Renal pelvis (tissue), 4 donors: ENCODE results near the gene KNSTRN. TPM values are rescaled to one million over a fixed set of nuclear protein-coding genes. Genes with fewer than 3 reads are reported as not detected.

Source experiments
- DNase-seq: peaks from one replicate; pipeline ENCODE4 v3.0.0-alpha.2; 2013
- polyA plus RNA-seq, 3 donors: library from polyadenylated mRNA; unstranded; fragments of 120-200 nt; gene quantifications; one replicate each; pipeline ENCODE4 v1.2.1, GENCODE V29; 2013; ENCODE audit not compliant: insufficient read length in 3 of 3

Gene KNSTRN
- polyA plus RNA-seq, 3 donors: 31.4 to 33.6 (median 32.2) TPM

DNA sequence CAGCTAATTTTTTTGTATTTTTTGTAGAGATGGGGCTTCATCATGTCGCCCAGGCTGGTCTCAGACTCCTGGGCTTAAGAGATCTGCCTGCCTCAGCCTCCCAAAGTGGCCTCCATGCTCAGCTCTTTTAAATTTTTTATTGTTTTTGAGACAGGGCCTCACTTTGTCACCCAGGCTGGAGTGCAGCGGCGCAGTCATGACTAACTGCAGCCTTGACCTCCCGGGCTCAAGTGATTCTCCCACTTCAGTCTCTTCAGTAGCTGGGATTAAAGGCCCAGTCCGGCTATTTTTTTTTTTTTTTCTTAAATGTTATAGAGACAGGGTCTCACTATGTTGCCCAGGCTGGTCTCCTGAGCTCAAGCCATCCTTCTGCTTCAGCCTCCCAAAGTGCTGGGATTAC lies 43.2 kb downstream of the KNSTRN start:
- DNase-seq: no peak

DNA sequence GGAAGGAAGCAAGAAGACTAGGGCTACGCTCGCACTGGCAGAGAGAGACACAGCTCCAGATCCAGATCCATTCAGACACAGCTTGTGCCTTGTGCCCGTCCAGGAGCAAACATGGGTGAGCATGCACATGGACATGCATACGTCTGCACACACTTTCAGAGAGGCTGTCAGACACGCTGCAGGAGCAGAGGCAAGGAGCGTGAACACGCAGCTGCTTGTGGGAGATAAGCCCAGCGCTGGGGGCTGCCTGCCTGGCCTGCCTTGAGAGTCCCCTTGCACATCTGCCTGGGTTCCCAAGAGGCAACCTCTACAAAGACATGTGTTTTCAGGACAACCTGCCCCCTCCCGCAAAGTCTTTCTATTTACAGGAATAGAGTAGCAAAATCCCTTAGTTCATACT lies 44.7 kb downstream of the KNSTRN start:
- no peak for DNase-seq

DNA sequence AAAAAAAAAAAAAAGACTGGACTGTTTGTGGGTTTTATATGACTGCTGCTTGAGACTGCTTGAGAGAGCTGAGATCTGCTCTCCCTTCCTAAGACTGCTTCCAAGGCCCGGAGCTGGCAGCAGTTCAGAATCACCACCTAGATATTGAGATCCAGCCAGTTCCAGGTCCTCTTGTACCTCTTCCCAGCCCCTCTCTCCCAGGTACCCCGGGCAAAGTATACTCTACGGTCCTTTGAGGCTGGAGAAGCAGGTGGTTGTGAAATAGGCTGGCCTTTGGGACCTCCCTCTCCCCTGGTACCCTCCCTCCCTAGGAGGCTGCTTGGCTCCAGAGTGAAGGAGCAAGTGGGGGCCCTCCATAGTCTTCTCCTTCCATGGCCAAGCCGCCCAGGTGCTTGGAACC lies 45.7 kb downstream of the KNSTRN start:
- DNase-seq: no peak

DNA sequence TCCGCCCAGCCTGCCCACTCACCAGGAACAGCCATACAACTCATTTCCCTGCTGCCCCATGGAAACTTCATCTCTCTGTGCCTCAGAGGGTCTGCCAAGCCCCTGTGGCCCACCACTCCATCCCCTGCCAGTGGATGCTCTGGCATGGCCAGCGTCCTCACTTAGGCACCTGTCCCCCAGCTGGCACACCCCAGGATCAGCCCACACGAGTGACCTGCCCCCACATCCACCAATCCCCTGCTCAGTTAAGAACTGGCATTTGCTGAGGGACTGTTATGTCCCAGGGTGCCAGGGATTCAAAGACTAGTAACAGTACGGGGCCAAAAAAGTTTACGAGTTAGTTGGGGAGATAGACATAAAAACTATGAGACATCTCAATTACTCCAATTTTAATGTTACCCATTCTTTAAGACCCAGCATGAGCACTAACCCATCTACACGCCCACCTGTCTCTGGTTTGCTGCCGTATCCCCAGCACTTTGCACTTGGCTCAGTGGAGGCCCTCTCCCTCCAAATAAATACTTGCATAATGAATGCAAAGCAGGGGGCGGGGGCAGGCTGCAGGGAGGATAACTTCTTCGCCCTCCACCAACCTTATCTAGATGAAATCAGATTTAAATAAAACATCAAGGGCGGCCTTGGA lies 46.7 kb downstream of the KNSTRN start:
- DNase-seq: no peak

DNA sequence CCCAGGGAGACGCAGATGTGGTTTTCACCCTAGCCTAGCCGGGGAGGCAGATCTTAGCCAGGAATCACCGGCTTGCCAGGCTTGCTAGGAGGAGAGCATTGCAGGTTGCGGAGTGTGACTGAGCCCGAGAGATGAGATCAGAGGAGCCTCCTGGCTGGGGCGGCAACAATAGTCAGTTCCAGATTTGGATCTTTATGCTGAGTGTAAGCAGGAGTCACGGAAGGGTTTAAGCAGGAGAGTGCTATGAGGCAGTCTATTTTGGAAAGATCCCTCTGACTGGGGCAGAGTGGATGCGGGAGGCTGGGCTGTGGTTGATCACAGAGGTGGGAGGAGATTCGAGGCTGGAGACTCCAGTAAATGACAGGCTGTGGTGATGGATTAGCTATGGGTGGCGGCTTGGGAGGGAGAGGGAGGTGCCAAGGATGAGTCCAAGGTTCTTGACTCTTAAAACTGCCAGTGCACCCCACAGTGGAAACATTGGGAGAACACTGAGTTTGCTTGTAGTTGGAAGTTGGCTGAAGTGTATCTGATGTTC lies 47.8 kb downstream of the KNSTRN start:
- DNase-seq: no peak

DNA sequence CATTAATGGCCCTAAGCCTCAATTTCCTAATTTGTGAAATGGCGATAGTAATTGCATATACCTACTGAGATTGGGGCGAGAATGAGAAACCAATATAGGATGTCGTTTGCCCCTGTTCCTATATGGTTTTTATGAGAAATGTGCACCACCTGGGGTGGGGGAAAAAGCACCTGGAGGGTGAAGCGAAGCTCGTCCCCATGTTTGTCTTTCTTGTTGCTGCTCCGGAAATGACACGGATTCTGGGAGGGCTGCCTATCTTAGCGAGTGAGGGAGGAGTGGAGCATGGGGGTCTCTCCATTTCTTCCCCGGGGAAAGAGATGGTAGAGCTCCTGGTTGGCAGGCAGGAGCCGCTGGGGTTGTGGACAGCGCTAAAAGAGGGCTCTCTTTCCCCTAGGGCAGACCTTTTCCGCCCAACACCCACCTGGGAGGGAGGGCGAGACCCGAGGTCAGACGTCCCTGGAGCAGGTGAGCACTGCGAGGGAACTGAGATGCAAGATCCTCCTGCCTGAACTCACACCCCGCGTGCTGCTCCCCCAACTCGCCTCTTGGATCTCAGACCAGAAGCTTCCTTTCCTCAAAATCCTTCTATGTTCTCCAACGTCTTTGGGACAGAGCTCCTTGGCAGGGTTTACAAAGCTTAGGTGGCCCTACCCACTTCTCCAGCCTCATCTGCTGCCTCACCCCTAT lies 52.6 kb downstream of the KNSTRN start:
- DNase-seq: no peak

DNA sequence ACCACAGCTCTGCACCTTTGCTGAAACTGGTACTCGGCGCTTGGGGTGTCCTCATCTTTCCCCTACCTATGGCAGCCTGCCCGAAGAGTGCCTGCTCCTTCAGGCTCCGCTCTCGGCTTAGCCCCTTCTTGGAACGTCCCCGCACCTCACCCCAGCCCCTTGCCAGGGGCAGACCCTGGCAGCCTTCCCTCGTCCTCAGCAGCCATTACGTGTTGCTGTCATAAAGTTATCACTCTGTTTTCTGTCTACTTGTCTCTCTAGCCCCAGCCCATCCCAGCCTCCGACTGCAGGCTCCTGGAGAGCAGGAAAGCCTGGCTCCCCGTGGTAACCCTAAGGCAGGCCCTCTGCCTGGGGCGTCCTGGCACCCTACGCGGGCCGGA lies 53.2 kb downstream of the KNSTRN start:
- DNase-seq: no peak

DNA sequence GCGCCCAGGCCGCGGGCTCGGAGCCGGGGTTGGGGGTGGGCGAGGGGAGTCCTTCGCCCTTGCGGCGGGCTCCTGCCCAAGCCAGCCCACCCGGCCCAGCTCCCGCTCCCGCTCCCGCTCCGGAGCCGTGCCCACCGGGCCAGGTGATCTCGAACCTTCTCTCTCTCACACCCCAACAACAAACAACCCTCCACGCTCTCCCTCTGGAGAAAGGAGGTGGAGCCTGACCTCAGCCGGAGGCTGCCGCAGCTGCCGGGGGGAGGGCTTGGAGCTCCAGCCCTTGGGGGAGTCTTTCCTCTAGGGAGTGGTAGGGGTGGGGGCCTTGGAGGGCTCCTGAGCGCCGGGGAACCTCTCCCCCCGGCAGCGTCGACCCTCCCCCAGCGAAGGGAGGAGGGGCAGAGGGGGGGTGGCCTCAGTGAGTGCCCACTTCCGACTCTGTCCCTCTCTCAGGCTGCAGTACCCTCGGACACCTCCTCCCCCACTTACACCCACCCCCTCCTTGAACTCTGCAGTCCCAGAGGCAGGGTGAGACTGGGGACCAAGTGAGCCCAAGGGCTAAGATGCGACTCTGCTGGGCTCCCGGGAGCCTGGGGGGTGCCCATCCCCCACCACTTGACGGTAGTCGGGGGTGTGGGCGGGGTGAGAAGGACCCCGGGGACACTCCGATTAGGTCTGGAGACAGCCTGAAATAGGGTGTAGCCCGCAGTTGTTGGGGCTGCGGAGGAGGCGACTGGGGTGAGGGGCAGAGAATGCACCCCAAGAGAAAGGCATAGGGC lies 53.8 kb downstream of the KNSTRN start:
- DNase-seq: no peak

DNA sequence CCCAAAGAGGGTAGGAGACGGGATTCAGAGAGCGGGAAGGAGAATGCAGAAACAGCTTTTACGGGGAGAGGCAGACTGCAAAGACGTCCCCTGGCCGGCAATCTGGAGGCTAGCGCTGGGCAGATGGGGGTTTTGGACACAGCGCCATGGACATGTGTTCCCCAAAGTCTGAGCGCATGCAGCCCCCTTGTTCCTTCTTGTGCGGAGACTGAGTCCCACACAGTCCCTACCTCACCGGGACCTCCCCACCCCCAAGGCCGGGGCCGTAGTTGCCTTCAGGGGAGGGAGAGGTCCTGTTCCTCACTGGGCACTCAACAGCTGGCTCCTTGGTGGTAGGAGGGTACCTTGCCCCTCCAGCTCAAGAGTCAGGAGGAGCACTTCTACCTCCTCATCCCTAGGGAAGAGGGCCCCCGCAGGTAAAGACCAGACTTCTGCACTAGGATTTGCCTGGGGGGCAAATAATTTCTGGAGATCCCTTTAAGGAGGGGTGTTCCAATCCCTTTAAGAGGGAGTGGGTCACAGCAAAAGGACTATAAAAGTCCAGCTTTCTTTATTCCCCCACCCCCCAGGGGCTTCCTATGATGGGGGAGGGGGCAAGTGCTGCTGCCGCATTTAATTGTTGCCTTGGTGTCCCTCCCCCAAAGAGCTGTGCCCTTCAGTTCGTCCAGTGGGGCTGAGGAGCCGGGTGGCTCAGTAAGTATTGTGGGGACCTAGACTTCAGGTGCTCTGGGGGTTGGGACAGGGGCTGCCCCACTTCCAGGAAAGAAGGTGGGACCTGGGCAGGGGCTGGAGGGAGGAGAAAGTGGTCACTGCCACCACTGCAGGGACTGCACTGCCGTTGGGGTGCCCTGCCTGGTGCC lies 54.6 kb downstream of the KNSTRN start:
- no peak for DNase-seq

DNA sequence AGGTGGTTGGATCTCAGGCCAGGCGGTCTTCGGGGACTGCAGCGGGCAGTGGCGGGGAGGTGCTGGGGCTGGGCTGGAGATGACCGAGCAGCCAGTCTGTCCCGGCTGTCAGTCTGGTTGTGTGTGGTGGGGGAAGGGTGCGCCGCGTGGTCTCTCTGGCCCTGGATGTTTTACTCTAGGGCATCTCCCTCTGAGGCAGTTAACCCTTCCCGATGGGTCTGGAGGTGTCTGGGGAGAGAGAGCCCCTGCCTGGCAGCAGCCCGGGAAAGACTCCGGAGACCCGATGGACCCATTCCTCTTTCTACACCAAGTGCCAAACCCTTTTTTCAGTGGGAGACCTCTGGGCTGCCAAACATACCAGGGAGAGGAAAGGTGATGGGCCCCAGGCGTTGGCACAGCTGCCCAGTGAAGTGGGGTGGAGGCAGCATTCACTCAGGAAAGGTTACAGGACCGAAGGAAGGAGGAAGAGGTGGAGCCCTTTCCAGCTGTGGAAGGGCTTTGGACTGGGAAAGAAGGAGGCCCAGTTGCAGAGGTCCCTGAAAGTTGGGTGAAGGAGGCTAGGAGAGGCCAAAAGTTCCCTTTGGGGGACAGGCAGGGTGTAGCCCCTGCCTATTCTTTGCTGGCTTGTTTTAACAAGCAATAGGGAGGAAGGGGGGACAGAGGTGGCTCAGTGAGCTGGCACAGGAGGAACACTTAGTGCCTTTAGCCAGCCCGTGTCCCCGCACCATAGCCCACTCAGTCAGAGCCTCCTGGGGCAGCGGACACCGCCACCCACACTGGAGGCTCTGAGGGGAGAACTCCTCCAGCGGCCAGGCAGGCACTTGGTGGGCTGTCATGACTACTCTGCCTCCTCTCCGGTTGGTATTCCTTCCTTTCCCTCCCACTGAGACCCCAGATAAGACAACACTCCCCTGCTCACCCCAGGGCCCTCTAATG lies 55.5 kb downstream of the KNSTRN start:
- no peak for DNase-seq

DNA sequence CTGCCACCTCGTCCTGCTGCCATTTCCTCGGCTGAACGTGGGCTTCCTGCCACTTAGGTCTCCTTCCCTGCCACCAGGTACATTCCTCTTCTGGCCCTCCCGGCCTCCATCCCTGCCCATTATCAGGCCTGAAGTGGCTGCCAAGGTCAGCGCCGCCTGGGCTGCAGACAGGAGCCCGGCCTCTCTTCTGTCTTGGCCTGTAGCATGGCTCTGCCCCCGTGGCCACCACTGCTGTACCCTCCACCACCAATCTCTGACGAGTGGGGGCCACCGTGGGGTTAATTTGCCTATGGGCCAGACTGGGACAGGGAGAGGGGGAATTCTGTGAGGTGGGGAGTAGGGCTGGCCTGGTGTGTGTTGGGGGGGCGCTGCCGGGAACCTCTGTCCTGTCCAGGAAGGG lies 56.2 kb downstream of the KNSTRN start:
- DNase-seq: no peak

DNA sequence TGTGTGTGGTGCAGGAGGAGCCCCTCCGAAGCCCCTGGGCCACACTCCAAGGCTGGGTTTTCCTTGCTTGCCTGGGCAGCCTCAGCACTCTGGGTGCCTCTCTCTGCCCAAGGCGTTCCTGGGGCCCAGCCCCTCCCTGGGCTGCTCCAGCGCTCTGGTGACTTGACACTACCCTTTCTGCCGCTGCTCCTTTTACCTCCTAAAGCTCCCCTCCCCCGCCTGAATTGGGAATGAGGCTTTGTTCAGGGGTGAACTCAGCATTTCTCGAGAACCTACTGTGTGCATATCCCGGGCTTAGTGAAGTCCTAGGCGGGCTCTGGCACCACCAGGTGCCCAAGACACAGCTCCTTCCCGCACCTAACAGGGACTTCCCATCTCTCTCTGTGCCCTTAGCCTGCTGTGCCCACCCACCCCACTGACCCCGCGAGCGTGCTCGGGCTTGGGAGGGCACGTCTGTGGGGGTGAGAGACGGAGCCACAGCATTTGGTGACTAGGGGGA lies 57.0 kb downstream of the KNSTRN start:
- DNase-seq: no peak

DNA sequence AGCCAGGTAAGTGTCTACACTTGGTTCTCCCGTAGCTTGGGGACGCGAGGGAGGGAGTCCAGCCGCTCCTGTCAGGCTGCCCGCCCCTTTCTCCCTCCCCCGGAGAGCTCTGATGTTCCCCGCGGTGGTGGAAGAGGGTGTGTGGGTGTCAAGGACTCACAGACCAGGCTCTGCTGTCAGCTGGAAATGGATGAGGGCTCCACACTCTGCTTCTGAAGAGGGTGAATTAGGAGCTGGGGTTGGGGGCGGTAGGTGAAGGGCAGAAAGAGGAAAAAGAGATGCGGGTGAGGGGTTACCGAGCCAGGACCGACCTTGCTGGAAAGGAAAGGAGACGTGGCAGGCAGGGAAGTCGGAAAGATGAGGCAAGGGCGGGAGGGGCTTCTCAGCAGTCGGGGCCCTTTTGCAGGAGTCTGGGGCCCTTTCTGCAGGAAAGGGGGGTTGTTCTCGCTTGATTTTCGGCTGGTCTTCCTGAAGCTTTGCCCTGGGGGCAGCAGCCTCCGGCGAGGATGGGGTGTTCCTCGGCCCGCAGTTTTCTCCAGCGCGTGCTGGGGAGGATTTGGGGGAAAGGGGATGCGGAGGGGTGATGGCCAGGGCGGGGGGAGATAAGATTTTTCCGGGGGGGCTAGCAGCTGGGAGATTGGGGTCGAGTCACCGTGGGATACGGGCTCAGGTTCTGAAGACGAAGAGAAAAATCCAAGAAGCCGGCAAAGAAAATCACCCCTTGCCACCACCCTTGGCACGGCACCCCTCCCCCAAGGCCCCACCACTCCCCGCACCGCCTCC lies 57.6 kb downstream of the KNSTRN start:
- DNase-seq: peak; percentile 43

DNA sequence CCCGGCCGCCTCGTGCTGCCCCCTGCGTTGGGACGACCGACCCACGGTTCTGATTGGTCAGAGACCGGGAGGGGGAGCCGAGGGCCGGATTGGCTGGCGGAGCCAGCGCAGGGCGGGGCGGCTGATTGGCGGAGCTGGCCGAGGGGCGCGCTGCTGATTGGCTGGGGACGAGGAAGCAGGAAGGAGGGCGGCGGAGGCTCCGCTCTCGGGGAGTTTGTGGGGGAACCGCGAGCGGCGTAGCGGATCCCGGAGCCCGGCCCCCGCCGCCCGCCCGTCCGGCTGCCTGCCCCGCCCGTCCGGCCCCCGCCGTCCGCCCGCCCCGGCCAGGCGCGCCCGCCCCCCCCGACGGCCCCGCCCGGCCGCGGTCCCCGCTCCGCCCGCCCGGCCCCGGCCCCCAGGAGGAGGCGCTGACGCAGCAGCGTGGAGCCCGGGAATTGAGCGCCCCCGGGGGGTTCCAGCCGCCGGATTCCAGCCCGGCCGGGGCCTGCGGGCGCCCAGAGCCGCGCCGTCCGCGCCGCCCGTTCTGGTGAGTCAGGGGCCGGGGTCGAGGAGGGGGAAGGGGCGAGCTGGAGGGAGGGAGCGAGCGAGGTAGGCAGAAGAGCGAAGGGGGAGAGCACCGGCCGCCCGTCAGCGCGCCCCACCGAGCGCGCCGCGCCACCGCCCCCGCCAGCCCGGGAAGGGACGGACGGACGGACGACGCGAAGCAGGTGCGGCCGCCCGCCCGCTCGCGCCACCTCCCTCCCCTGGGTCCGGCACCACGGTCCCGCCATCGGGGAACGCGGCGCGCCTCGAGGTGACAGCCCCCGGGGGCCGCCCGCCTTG lies 58.4 kb downstream of the KNSTRN start, which contains the start of gene BAHD1:
Gene BAHD1 (plus strand): TSS at position 211 of the 822 bp plus-strand sequence. CDS start 17,512 bp downstream, outside the sequence.
- peak; percentile 94 for DNase-seq

DNA sequence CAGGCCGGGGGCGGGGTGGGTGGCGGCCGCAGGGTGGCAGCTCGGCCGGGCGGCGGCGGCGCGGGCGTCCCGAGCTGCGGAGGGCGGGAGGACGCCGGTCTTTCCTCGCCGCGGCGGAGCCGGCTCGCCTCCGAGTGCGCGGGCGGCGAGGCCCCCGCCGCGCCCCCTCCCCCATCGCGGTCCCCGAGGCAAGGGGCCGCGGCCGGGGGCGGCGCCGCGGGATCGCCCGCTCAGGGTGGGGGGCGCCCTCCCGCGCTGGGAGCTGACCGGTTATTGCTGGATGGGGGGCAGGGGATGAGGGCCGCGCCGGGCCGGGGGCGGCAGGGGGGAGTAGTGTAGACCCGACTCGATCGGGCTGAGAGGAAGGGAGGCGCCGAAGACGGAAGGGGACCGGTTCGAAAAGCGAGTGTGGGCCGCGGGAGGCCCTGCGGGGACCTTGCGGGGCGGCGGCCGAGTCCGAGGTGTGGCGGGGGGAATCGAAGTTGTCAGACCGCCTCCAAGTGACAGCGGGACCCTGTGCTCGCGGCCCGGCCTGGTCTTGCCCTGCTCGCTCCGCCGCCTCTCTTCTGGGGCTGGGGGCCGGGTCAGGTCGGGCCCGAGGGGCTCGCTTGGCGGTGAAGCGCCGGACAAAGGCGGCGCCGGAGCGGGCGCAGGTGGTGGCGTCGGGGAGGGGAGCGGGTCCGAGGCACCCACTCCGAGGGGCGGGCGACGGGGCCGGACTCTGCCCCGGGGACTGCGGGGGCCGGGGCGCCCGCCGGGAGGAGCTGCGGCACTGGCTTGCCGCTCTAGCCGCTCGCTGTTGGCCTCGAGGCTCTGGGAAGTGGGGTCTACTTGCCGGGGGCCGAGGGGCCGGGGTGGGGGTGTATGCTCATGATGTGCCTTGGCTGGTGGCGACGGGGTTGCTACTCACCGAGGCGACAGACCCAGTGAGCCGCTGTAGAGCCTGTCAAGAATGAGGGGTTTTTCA lies 59.3 kb downstream of the KNSTRN start:
- DNase-seq: no peak

DNA sequence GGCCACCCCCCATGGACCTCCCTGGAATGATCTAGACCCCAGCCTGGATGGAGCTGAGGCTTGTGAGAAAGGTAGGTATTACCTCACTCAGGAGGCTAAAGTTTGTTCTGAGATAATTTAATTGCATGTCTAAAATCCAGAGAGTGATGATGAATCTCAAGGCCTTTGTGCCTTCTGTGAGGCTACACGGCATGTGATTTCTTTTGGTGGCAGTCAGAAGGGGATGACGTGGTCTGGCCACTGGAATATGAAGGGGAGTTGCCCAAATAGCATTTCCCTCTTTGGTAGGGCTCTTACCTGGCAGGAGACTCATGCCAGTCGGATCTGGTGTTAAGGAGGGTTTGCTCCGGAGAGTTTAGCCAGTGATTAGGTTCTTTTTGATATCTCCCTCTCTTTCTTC lies 60.7 kb downstream of the KNSTRN start:
- DNase-seq: no peak

DNA sequence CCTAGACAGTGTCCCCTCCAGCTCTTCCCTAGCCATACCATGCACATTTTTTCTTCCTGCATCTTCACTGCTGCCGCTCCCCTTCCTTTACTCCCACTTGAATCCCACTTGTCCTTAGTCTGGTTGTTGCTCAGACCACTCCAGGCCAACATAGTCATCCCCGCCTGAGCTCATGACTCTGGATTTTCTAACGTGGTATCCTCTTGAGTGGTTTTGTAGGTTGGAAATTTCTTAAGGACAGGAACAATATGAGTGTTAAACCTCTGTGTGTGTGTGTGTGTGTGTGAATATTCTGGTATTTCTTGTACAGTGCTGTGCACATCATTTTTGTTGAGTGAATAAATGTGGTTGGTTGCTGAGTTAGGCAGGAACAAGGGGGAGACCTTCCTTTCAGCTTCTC lies 61.3 kb downstream of the KNSTRN start:
- DNase-seq: no peak
